ENCODE results near the gene TXNDC11.

Gene TXNDC11

GRCh38 chr16:11675561-11676511 lies 66.8 kb downstream of the TXNDC11 start:
- Histone ChIP-seq H3K27me3 (ENCODE audit: insufficient read depth, low read depth, severe bottlenecking) (no peaks in the 10 kb centered on the region), H3K9me3 (ENCODE audit: severe bottlenecking) (no peaks in the 10 kb centered on the region), H3K4me3 (ENCODE audit: low read depth, low read length) (no peak overlapping the region), H3K27ac (0 out of 2 replicates have a peak overlapping the region, but pooled peaks have one; percentile 20), H3K36me3 (peaks cover 63% of the 10 kb centered on the region)
- DNase-seq, result peak; percentile 34
- TF ChIP-seq CTCF (IDR thresholded peaks at IDR 0.05; ENCODE audit: low read depth, low read length), result no peak

GRCh38 chr16:11674818-11675560 lies 67.7 kb downstream of the TXNDC11 start:
- peaks cover 54% of the 10 kb centered on the region for H3K36me3 ChIP-seq
- no peaks in the 10 kb centered on the region for H3K27me3 ChIP-seq (ENCODE audit: insufficient read depth, low read depth, severe bottlenecking)
- H3K27ac ChIP-seq, result no peak overlapping the region
- no peak overlapping the region for H3K4me3 ChIP-seq (ENCODE audit: low read depth, low read length)
- no peak for DNase-seq
- no peaks in the 10 kb centered on the region for H3K9me3 ChIP-seq (ENCODE audit: severe bottlenecking)
- no peak for TF ChIP-seq CTCF (IDR thresholded peaks at IDR 0.05; ENCODE audit: low read depth, low read length)

- no peaks in the 10 kb centered on the region for H3K27me3 ChIP-seq (ENCODE audit: insufficient read depth, low read depth, severe bottlenecking)
- TF ChIP-seq CTCF (IDR thresholded peaks at IDR 0.05; ENCODE audit: low read depth, low read length), result no peak
- H3K36me3 ChIP-seq, result peaks cover 46% of the 10 kb centered on the region
- no peak for DNase-seq
- H3K9me3 ChIP-seq (ENCODE audit: severe bottlenecking), result no peaks in the 10 kb centered on the region
- H3K27ac ChIP-seq, result no peak overlapping the region
- H3K4me3 ChIP-seq (ENCODE audit: low read depth, low read length), result no peak overlapping the region
Measured at GRCh38 chr16:11674001-11674817, 68.4 kb downstream of the TXNDC11 start.

GRCh38 chr16:11673091-11674000 lies 69.3 kb downstream of the TXNDC11 start:
- Histone ChIP-seq H3K27me3 (ENCODE audit: insufficient read depth, low read depth, severe bottlenecking) (no peaks in the 10 kb centered on the region), H3K9me3 (ENCODE audit: severe bottlenecking) (no peaks in the 10 kb centered on the region), H3K27ac (no peak overlapping the region), H3K36me3 (peaks cover 38% of the 10 kb centered on the region), H3K4me3 (ENCODE audit: low read depth, low read length) (no peak overlapping the region)
- no peak for TF ChIP-seq CTCF (IDR thresholded peaks at IDR 0.05; ENCODE audit: low read depth, low read length)
- DNase-seq, result no peak

All from WERI-Rb-1 (cell line).